Measurements from ENCODE around the gene MELK.

The MELK gene

GRCh38 chr9:36717276-36717675 lies 144.6 kb downstream of the MELK start:
- DNase-seq = no peak
- Mint-ChIP-seq H3K9me3 (no peaks in the 10 kb centered on the region), H3K4me3 (no peak overlapping the region), H3K4me1 (no peaks in the 10 kb centered on the region), H3K36me3 (no peaks in the 10 kb centered on the region), H3K27me3 (peaks cover 21% of the 10 kb centered on the region), H3K27ac (no peak overlapping the region)
- CTCF ChIA-PET = no interaction called here

- no peak for DNase-seq
- H3K27me3 Mint-ChIP-seq = peaks cover 18% of the 10 kb centered on the region
- no peaks in the 10 kb centered on the region for H3K36me3 Mint-ChIP-seq
- no peak overlapping the region for H3K4me3 Mint-ChIP-seq
- H3K4me1 Mint-ChIP-seq = no peaks in the 10 kb centered on the region
- H3K27ac Mint-ChIP-seq = no peak overlapping the region
- CTCF ChIA-PET = no interaction called here
- H3K9me3 Mint-ChIP-seq = no peaks in the 10 kb centered on the region
Measured at GRCh38 chr9:36718612-36719011, 145.9 kb downstream of the MELK start.

- CTCF ChIA-PET = interaction anchor here (0.6 to 0.9 kb wide), 2 partner anchors 9 to 31 kb away, joined by 3 to 5 read pairs; no protein-coding TSS in a partner anchor
- H3K27me3 Mint-ChIP-seq = peaks cover 18% of the 10 kb centered on the region
- no peaks in the 10 kb centered on the region for H3K36me3 Mint-ChIP-seq
- no peaks in the 10 kb centered on the region for H3K4me1 Mint-ChIP-seq
- no peak overlapping the region for H3K4me3 Mint-ChIP-seq
- H3K27ac Mint-ChIP-seq = no peak overlapping the region
- no peak for DNase-seq
- no peaks in the 10 kb centered on the region for H3K9me3 Mint-ChIP-seq
Measured at GRCh38 chr9:36720043-36720442, 147.3 kb downstream of the MELK start.

- no peaks in the 10 kb centered on the region for H3K9me3 Mint-ChIP-seq
- H3K4me3 Mint-ChIP-seq = no peak overlapping the region
- no peak overlapping the region for H3K27ac Mint-ChIP-seq
- H3K36me3 Mint-ChIP-seq = no peaks in the 10 kb centered on the region
- peaks cover 18% of the 10 kb centered on the region for H3K27me3 Mint-ChIP-seq
- CTCF ChIA-PET = interaction anchor here (1.1 kb wide), 1 partner anchor 10 kb away, joined by 3 read pairs; no protein-coding TSS in a partner anchor
- no peaks in the 10 kb centered on the region for H3K4me1 Mint-ChIP-seq
- DNase-seq = no peak
Measured at GRCh38 chr9:36721846-36722588, 149.3 kb downstream of the MELK start.

- CTCF ChIA-PET = interaction anchor here (0.6 kb wide), 1 partner anchor 51 kb away, joined by 3 read pairs; no protein-coding TSS in a partner anchor
- Mint-ChIP-seq H3K4me3 (no peak overlapping the region), H3K36me3 (no peaks in the 10 kb centered on the region), H3K27me3 (peaks cover 10% of the 10 kb centered on the region), H3K9me3 (no peaks in the 10 kb centered on the region), H3K4me1 (no peaks in the 10 kb centered on the region), H3K27ac (no peak overlapping the region)
- no peak for DNase-seq
Measured at GRCh38 chr9:36725777-36726356, 153.2 kb downstream of the MELK start.

Data from activated naive CD4-positive, alpha-beta T cell treated with anti-CD3 and anti-CD28 coated beads, Interleukin-2, amount 10 ng/mL, durations not matched to agents 7 days and 5 days (primary cell).